ENCODE measurements around the gene CWC22. TPM values are rescaled to one million over a fixed set of nuclear protein-coding genes. Genes with fewer than 3 reads are reported as not detected.
"Not testable (repeated sequence)": the region's sequence is repeated elsewhere in the genome, so short reads cannot be mapped to it uniquely, and the experiment has no call there.

Gene CWC22
- polyA plus RNA-seq, 10 donors, result 19.0 to 25.3 (median 22.9) TPM

- DNase-seq, result no peak
Measured at GRCh38 chr2:180004731-180005130, 2.4 kb downstream of the CWC22 start.

GRCh38 chr2:180003559-180003958 is 3.5 kb downstream of the CWC22 start:
- no peak for DNase-seq

GRCh38 chr2:180003073-180003472 is 4.0 kb downstream of the CWC22 start:
- no peak for DNase-seq

GRCh38 chr2:180002198-180002770 is 4.8 kb downstream of the CWC22 start:
- no peak for DNase-seq

- no peak for DNase-seq
Measured at GRCh38 chr2:180001726-180002125, 5.4 kb downstream of the CWC22 start.

GRCh38 chr2:180000434-180000833 is 6.7 kb downstream of the CWC22 start:
- DNase-seq, result no peak

- no peak for DNase-seq
Measured at GRCh38 chr2:179999000-179999399, 8.1 kb downstream of the CWC22 start.

- DNase-seq, result no peak
Measured at GRCh38 chr2:179995741-179996515, 11.2 kb downstream of the CWC22 start.

GRCh38 chr2:179991344-179991743 is 15.8 kb downstream of the CWC22 start:
- no peak for DNase-seq

GRCh38 chr2:179990676-179991317 is 16.3 kb downstream of the CWC22 start:
- DNase-seq, result no peak

GRCh38 chr2:179987916-179988315 is 19.2 kb downstream of the CWC22 start:
- no peak for DNase-seq

- DNase-seq, result no peak
Measured at GRCh38 chr2:179985163-179985820, 21.8 kb downstream of the CWC22 start.

- DNase-seq, result no peak
Measured at GRCh38 chr2:179983250-179983932, 23.7 kb downstream of the CWC22 start.

GRCh38 chr2:179981085-179981484 is 26.0 kb downstream of the CWC22 start:
- no peak for DNase-seq

GRCh38 chr2:179974761-179975160 is 32.3 kb downstream of the CWC22 start:
- no peak for DNase-seq

GRCh38 chr2:179966778-179967394 is 40.2 kb downstream of the CWC22 start:
- no peak for DNase-seq

- no peak for DNase-seq
Measured at GRCh38 chr2:179965291-179966258, 41.5 kb downstream of the CWC22 start.

GRCh38 chr2:179963626-179964025 is 43.5 kb downstream of the CWC22 start:
- DNase-seq, result no peak

GRCh38 chr2:179958251-179958650 is 48.8 kb downstream of the CWC22 start:
- DNase-seq, result not testable (repeated sequence)

- DNase-seq, result no peak
Measured at GRCh38 chr2:179954026-179954425, 53.1 kb downstream of the CWC22 start.
